B cell (primary cell): ENCODE measurements around the gene BAIAP3. TPM values are rescaled to one million over a fixed set of nuclear protein-coding genes. Genes with fewer than 3 reads are reported as not detected.

Experiments
- ATAC-seq: fragments of 200-7000 bp; cut with Tn5 transposase; one replicate; pipeline ENCODE4 v1.10.0; 2021; ENCODE audit warnings: low read depth, mild to moderate bottlenecking, moderate number of reproducible peaks, moderate library complexity
- CTCF ChIA-PET: fragments of 350-600 bp; sonication (Branson Sonifier 250); formaldehyde crosslinking; loops from one replicate; lab custom pipeline; 2021; ENCODE audit warnings: antibody characterized with exemption, inconsistent platforms; lab: Charles Lee
- POLR2A ChIA-PET: fragments of 350-600 bp; sonication (Branson Sonifier 250); formaldehyde crosslinking; loops from one replicate; lab custom pipeline; 2021; ENCODE audit warnings: antibody characterized with exemption; lab: Charles Lee
- DNase-seq: peaks from one replicate; pipeline ENCODE4 v3.0.0; 2013
- H2AFZ ChIP-seq: 2 replicates; pipeline ENCODE4 v1.6.1; 2012; ENCODE audit warnings: mild to moderate bottlenecking, low read depth, low read length; ENCODE audit not compliant: insufficient read depth, poor library complexity, severe bottlenecking
- H3K27ac ChIP-seq, 2 donors: 1 replicate in 1 of 2; 2 replicates in 1 of 2; pipeline ENCODE4 v1.5.1; 2012 to 2013; ENCODE audit warnings: low read length in 2 of 2, mild to moderate bottlenecking in 2 of 2, moderate library complexity in 1 of 2
- H3K27me3 ChIP-seq, 4 experiments: fragments of 200-600 bp in 1 of 4; sonication (generic) in 1 of 4; replicated peaks in 1 of 4; 1 replicate in 2 of 4; 2 replicates in 2 of 4; pipeline versions ENCODE4 v1.6.1 to v1.7.0; 2013 to 2016; ENCODE audit warnings: low read length in 3 of 4, mild to moderate bottlenecking in 2 of 4, mixed read lengths in 1 of 4, moderate library complexity in 1 of 4; ENCODE audit not compliant: insufficient read depth in 4 of 4, control insufficient read depth in 3 of 4; ENCODE audit errors: control extremely low read depth in 1 of 4
- H3K36me3 ChIP-seq, 2 experiments: replicated peaks in 1 of 2; 1 replicate in 1 of 2; 2 replicates in 1 of 2; pipeline versions ENCODE4 v1.6.1 to v1.7.1; 2013; ENCODE audit warnings: low read length in 1 of 2; ENCODE audit not compliant: insufficient read depth in 2 of 2, control insufficient read depth in 1 of 2; ENCODE audit errors: control extremely low read depth in 1 of 2, extremely low read depth in 1 of 2
- H3K4me1 ChIP-seq, 2 donors: fragments of 200-600 bp in 1 of 2; sonication (generic) in 1 of 2; 1 replicate in 1 of 2; 2 replicates in 1 of 2; pipeline versions ENCODE4 v1.5.1 to v1.6.1; 2013 to 2017; ENCODE audit warnings: low read length in 2 of 2; ENCODE audit not compliant: control insufficient read depth in 2 of 2, insufficient read depth in 2 of 2
- H3K4me2 ChIP-seq: replicated peaks from 2 replicates; pipeline ENCODE3; 2012; ENCODE audit warnings: mild to moderate bottlenecking, low read depth, low read length; ENCODE audit not compliant: poor library complexity, severe bottlenecking
- H3K4me3 ChIP-seq, 5 experiments: fragments of 200-600 bp in 1 of 5; sonication (generic) in 1 of 5; 1 replicate in 3 of 5; 2 replicates in 2 of 5; pipeline versions ENCODE4 v1.5.1 to v1.7.0; 2011 to 2016; ENCODE audit warnings: low read length in 4 of 5, mild to moderate bottlenecking in 4 of 5, low read depth in 2 of 5, control low read depth in 1 of 5, moderate library complexity in 1 of 5; ENCODE audit not compliant: insufficient read depth in 1 of 5; ENCODE audit errors: control extremely low read depth in 1 of 5, extremely low read depth in 1 of 5
- H3K79me2 ChIP-seq: fragments of 200-600 bp; sonication (generic); one replicate; pipeline ENCODE4 v1.6.0; 2016; ENCODE audit warnings: low read length; ENCODE audit not compliant: control insufficient read depth, insufficient read depth
- H3K9ac ChIP-seq: fragments of 200-600 bp; sonication (generic); 2 replicates; pipeline ENCODE4 v1.6.1; 2017; ENCODE audit warnings: mild to moderate bottlenecking, low read length, moderate library complexity
- H3K9me3 ChIP-seq, 3 donors: one replicate each; pipeline versions ENCODE4 v1.6.1 to v1.7.1; 2013; ENCODE audit warnings: low read length in 2 of 3; ENCODE audit not compliant: control insufficient read depth in 2 of 3, insufficient read depth in 1 of 3; ENCODE audit errors: control extremely low read depth in 1 of 3
- H4K20me1 ChIP-seq: 2 replicates; pipeline ENCODE4 v1.6.0; 2012; ENCODE audit warnings: mild to moderate bottlenecking, low read length; ENCODE audit not compliant: insufficient read depth, control insufficient read depth, poor library complexity, severe bottlenecking
- H3K27ac Mint-ChIP-seq: one replicate; pipeline ENCODE4 v1.8.0; 2021; ENCODE audit warnings: mixed read lengths
- H3K27me3 Mint-ChIP-seq: one replicate; pipeline ENCODE4 v1.8.0; 2021; ENCODE audit warnings: mixed read lengths
- H3K4me1 Mint-ChIP-seq: one replicate; pipeline ENCODE4 v1.8.0; 2021; ENCODE audit warnings: mixed read lengths
- H3K4me3 Mint-ChIP-seq: one replicate; pipeline ENCODE4 v1.8.0; 2021; ENCODE audit warnings: mixed read lengths
- H3K9me3 Mint-ChIP-seq: one replicate; pipeline ENCODE4 v1.8.0; 2022; ENCODE audit warnings: mixed read lengths; ENCODE audit not compliant: insufficient read depth
- CTCF ChIP-seq: fragments of 200-600 bp; IDR thresholded peaks from one replicate; pipeline ENCODE4 v1.8.0; 2022; ENCODE audit warnings: antibody characterized with exemption, mild to moderate bottlenecking
- EZH2 ChIP-seq: IDR thresholded peaks from 2 replicates; pipeline ENCODE4 v1.6.1; 2012; ENCODE audit warnings: borderline replicate concordance, low read depth, mild to moderate bottlenecking, moderate library complexity, low read length; ENCODE audit not compliant: insufficient read depth, poor library complexity, severe bottlenecking
- WGBS: methylation state at CpG from one replicate; pipeline ENCODE4 v1.1.5; 2013; ENCODE audit warnings: missing lambda C conversion rate; ENCODE audit not compliant: insufficient coverage; 5-methylcytosine and 5-hydroxymethylcytosine counted together
- intact Hi-C: fragments of 100-400 bp; cut with micrococcal nuclease; formaldehyde crosslinking; loops from one replicate; pipeline ENCODE4 v1.10.0; 2022
- polyA plus RNA-seq: library from polyadenylated mRNA; depleted of rRNA; stranded (reverse); fragments of >200 nt; gene quantifications from 2 replicates; pipeline ENCODE4 v1.2.3, GENCODE V29; 2012
- total RNA-seq, 2 donors: library from RNA; stranded (reverse); fragments of 120-200 nt in 1 of 2; gene quantifications; 1 replicate in 1 of 2; 2 replicates in 1 of 2; pipeline versions ENCODE4 v1.2.3 to v1.2.4, GENCODE V29; 2013 to 2022

The BAIAP3 gene
- total and polyA plus RNA-seq, 2 donors (not counting 1 experiment from before 2014, with no cell fraction given) = 119 to 130 TPM

GRCh38 chr16:1345651-1346421 lies 12.4 kb downstream of the BAIAP3 start:
- 83% methylated on average over 29 of the region's 31 CpGs for WGBS

More at GRCh38 chr16:1345651-1346421, 12.4 kb downstream of the BAIAP3 start:
- no peaks in the 10 kb centered on the region for H3K9me3 ChIP-seq
- no peaks in the 10 kb centered on the region for H3K27me3 ChIP-seq
- no peak overlapping the region for H3K27ac Mint-ChIP-seq
- peaks cover 5% of the 10 kb centered on the region for H3K79me2 ChIP-seq
- H3K4me1 Mint-ChIP-seq = peaks cover 29% of the 10 kb centered on the region
- no peaks in the 10 kb centered on the region for H3K9me3 Mint-ChIP-seq
- H3K4me3 Mint-ChIP-seq = no peak overlapping the region
- H3K4me3 ChIP-seq = no peak overlapping the region
- peaks cover 30% of the 10 kb centered on the region for H4K20me1 ChIP-seq
- no peak overlapping the region for H3K4me2 ChIP-seq
- ChIA-PET CTCF (interaction anchor here (1.1 to 2.1 kb wide), 2 partner anchors 14 to 18 kb away, joined by 3 to 6 read pairs; no protein-coding TSS in a partner anchor), POLR2A (interaction anchor here (0.6 to 1.6 kb wide), 2 partner anchors 14 to 26 kb away, joined by 3 to 4 read pairs; no protein-coding TSS in a partner anchor)
- DNase-seq (no peak), ATAC-seq (no peak)
- H3K36me3 ChIP-seq = peaks cover 0 to 27% of the 10 kb centered on the region in 2 experiments
- H3K27ac ChIP-seq = no peak overlapping the region
- H2AFZ ChIP-seq = no peak overlapping the region
- H3K4me1 ChIP-seq = peaks cover 21 to 35% of the 10 kb centered on the region in 2 donors
- H3K27me3 Mint-ChIP-seq = no peaks in the 10 kb centered on the region
- intact Hi-C loops = loop anchor here (10.0 kb wide), 1 partner anchor 269 kb away; the partner anchor contains the start of genes CRAMP1 and IFT140
- no peak overlapping the region for H3K9ac ChIP-seq
- TF ChIP-seq EZH2 = no peak
- no peak for TF ChIP-seq CTCF
